ENCODE data around the gene KLK12.
A peak's percentile ranks its signal among the peaks of the same experiment; 100 is the strongest.

The KLK12 gene

DNA sequence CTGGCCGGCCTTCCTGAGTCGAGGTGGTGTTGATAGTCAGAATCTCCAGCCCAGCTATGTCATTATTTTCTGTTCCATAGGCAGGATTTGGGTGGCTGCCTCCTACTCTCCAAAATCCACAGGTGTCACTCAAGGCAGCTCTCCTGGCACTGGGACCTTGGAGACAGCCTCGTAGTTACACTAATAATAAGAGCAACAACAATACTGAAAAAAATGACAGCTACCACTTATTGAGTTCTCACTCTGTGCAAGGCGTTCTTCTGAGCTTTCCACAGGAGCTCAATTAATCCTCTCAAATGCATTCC, 12.2 kb upstream of the KLK12 start:
- no peak for DNase-seq (ENCODE audit: low spot score)

DNA sequence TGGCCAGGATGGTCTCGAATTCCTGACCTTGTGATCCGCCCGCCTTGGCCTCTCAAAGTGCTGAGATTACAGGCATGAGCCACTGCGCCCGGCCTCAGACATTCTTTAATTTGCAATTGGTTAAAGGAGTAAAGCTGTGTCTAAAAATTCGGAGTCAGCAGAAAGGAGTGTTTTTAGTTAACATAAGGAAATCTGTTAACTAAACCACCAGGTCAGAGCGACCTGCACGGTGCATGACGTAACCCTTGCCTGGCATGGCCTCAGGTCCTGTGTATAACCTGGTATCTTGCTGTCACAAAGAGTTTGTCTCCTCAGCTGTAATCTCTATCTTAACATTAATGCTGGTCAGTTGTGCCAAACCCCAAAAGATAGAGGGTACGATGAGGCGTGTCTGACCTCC, 9.5 kb upstream of the KLK12 start:
- DNase-seq (ENCODE audit: low spot score): no peak

DNA sequence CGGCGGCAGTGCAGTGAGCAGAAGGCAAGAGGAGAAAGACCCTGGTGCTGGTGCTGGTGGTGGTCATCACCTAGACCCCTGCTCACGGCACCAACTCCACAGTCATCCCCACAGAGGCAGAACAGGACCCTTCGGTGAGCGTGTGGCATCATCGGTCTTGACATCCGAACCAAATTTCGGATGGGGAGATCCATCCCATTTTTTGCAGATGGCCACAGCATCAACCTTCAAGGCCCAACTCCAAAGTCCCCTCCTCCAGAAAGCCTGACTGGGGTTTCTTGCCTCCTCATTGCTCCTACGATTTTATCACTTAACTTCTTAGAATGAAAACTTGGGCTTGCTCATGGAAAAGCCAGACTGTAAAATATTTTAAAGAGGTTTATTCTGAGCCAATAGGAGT, 8.7 kb upstream of the KLK12 start:
- DNase-seq (ENCODE audit: low spot score): no peak

DNA sequence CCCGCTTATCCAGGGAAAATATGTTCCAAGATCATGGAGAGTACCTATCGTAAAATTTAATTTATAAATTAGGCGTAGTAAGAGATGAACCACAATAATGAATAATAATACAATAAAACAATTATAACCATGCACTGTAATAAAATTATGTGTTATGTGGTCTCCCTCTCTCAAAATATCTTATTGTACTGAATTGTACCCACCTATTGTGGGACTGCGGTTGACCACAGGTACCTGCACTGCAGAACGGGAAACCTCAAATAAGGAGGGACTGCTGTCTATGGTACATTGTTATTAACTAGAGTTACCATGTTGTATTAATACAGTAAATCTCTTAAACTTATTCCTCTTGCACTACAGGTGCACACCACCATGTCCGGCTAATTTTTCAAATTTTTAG, 5.3 kb upstream of the KLK12 start:
- DNase-seq (ENCODE audit: low spot score): no peak

DNA sequence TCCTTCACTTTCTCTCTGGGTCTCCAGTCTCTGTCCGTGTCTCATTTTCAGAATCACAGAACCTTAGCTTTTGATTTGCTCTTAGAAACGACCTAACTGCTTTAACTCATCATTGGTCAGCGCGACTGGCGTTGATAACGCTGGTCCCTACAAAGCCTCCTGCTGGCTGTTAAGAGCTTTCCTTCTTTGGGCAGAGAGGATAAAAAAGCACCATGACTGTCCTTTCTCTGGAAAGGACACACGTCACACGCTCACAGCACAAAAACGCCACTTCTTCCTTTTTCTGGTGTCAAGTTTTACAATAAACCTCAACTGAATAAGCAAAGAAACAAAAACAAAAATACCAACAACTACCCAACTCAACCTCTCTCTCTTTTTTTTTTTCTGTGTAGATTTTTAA, 1.7 kb upstream of the KLK12 start:
- no peak for DNase-seq (ENCODE audit: low spot score)

DNA sequence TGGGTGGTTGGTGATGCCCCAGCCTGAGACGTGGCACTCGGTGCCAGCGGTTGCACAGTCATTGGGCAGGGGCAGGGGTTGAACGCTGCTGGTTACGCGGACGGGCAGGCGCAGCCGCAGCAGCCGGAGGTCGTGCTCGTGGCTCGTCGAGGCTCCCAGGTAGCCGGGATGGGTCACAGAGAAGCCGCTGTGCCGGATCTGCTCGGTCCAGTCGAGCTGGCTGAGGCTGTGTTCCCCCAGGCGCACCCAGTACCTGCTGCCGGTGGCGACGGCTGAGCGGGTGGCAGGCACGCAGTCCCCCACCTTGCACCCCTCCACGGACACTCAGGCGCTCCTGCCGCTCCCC, 2.9 kb downstream of the KLK12 start:
- DNase-seq (ENCODE audit: low spot score): no peak

DNA sequence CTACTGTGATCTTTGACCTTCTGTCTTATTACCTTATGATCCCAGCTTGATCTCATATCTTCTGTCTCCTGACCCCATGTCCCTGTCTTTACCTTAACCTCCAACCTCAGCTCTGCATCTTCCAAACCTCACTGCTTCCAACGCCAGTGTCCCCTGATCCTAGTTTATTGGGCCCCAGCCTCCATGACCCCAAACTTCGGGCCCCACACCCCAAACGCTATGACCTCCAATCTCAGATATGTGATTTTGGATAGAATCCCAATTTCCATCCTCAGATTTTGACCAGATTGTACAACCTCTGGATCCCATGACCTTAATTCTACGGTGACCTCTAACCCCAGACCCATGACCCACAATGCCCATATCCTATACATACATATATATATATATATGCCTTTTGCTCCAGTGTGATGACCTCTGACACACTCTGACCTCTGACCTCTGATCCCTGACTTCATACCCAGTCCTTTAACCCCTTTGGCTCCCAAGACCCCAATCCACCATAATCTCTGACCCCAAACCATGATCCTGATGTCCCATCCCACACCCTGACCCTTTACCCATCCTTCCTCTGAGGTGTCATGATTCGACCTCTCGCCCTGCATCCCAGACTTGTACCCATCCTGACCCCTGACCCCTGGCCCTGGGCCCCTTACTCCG, 3.5 kb downstream of the KLK12 start:
- no peak for DNase-seq (ENCODE audit: low spot score)

DNA sequence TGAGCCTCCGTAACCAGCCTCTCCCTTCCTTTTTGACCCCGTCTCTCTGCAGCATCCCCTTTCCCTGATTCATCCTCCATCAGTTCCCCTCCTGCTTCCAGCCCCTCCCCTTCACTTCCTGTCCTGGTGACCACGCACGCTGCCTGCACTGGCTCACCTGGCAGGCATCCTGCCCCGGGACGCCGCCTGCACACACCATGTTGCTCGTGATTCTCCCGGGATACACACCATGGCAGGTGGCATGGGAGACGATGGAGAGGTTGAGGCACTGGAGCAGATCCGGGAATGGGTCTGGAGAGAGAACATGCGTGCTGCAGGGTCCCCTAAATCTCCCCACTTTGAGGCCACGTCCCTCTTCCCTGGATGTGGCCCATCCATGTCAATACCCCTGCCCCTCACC, 4.2 kb downstream of the KLK12 start:
- no peak for DNase-seq (ENCODE audit: low spot score)

DNA sequence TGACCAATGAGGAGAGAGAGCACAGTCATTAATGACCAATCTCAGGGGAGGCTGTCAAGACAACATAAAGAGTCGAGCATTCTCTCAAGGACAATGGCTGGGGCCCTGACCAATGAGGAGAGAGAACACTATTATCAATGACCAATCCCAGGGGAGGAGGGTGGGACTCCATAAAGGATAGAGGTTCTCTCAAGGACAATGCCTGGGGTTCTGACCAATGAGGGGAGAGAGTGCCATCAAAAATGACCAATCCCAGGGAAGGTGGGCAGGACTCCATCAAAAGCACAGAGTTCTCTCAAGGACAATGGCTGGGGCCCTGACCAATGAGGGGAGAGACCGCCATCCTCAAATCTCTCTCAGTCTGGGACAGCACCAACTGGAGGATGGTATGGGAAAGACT, 5.1 kb downstream of the KLK12 start:
- no peak for DNase-seq (ENCODE audit: low spot score)

DNA sequence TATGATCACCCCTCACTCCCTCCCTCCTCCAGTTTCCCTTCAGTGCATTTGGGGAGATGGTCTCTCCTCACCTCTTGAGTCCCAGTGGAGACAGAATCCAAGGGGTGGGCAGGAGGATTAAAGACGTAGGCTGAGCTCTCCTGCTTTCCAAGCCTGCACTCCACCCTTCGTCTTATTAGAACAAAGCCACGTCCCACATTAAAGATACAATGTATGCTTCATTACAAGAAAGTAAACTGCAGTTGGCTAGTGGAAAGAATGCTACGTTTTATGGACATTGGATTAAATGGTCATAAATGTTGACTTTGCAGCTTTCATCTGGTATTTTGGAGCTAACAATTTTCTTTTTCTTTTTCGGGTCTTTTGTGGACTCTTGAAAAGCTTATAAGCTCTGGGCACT, 6.9 kb downstream of the KLK12 start:
- no peak for DNase-seq (ENCODE audit: low spot score)

DNA sequence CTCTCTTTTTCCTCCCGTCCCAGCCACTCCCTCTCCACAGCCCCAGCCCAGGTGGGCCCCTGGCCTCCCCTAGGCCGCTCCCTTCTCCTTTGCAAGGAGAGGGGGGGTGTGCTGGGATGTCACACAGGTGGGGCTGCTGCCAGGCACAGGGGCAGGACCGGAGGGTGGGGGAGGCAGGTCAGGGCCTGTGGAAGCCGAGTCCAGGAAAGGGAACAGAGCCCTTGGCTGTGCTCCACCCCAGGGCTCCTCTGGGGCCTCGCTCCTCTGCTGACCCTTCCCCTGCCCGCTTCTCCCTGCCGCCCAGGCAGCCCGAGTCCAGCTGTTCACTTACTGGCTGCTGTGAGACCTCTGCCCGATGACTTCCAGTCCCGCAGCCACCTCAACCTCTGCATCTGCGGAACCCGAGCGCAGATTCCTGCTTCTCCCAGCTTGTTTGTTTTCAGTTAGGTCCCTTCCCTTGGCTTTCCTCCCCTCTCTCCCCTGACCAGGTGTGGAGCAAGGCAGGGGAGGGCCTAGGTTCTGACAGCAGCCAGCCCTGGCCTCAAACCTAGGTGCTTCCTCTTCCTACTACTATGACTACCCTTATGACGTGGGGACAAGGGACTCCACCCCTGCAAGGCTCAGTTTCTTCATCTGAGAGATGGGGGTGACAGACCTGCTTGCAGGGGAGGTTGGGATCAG, 7.5 kb downstream of the KLK12 start:
- DNase-seq (ENCODE audit: low spot score): no peak

DNA sequence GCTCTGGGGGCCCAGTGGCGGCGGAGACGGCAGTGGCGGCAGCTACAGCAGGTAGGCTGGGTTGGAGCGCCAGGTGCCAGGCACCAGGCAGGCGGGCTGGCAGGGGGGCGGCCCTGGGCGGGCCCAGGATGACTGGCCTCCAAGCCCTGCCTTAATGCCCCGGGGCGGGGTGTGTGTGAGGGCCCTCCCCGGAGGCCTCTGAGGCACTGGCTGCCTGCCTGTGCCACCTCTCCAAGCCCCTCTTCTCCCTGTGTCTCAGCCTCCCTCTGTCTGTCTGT, 8.3 kb downstream of the KLK12 start, which contains the start of gene KLK11:
Gene KLK11, minus strand, starts transcription at position 63 of the 278 bp plus-strand sequence. CDS start 985 bp downstream, outside the sequence.
- no peak for DNase-seq (ENCODE audit: low spot score)

DNA sequence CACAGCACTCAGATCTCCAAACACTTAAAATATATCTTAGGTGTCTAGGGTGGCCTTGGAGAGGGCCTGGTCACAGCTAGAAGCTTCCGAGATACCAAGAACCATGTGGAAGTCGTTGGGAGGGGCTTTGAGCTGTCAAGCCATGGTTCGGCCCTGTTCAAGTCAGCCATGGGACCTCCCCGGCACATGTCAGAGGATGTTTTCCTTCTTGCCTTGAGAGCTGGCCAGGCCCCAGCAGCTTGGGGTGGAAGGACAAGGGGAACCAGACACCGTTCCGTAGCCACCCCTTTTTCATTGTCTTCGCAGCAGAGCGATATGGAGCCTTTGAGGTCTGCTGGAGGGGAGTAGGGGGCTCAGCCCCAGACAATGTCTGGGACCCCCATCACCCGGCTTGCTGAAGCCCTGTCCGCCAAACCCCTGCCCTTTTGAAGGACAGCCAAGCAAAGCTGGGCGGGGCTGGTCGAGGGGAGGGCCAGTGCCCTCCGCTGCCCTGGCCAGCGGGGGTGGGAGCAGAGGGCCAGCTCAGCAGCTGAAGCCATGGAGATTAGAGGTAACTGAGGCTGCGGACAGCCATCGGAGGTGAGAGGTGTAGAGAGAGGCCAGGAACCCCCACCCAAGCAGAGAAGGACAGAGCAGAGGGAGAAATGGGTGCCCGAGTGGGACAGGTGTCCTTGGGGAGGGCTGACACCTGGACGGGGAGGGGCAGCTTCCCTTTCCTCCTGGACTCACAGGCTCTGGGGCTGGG, 8.8 kb downstream of the KLK12 start:
- no peak for DNase-seq (ENCODE audit: low spot score)

DNA sequence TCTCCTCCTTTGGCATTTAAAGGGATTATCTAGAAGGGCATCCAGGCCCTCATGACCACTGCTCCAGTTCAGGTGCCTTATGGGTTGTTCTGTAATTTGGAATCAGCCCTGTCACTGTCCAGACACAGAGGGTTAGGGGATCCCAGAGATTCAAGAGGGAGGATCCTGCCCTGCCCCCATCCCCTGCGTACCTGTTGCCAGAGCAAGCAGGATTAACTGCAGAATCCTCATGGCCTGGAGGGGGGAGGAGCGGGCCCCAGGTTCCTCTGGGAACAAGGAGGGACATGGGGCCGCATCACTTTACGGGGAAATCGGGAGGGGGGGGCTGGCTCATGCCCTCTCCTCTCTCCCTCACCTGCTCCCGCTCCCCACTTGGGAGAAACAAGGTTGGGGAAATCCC, 9.4 kb downstream of the KLK12 start:
- no peak for DNase-seq (ENCODE audit: low spot score)

DNA sequence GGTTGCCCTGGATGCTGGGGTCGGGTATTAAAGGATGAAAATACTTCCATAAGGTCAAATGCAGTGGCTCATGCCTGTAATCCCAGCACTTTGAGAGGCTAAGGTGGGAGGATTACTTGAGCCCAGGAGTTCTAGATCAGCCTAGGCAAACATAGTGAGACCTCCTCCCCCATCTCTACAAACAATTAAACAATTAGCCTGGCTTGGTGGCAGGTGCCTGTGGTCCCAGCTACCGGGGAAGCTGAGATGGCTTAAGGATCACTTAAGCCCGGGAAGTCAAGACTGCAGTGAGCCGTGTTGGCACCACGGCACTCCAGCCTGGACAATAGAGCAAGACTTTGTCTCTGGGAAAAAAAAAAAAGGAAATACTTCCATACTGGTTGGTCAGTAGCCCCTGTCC, 9.9 kb downstream of the KLK12 start:
- no peak for DNase-seq (ENCODE audit: low spot score)

DNA sequence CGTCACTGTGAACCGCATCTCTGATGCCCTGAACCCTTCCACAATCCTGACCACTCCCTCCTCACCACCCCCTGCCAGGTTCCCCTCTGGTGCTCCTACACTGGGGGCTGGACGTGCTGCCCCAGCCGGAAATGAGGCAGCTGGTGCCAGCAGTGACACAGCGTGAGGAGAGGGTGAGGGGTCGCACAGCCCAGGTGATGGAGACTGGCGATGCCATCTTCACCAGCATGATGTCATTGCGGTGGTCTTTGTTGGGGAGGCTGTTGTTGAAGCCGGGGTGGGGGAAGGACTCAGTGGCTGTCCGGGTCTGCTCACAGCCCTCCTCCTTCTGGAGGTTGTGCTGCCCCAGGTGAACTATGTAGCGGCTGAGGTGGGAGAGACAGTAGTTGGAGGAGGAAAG, 10.9 kb downstream of the KLK12 start:
- no peak for DNase-seq (ENCODE audit: low spot score)

DNA sequence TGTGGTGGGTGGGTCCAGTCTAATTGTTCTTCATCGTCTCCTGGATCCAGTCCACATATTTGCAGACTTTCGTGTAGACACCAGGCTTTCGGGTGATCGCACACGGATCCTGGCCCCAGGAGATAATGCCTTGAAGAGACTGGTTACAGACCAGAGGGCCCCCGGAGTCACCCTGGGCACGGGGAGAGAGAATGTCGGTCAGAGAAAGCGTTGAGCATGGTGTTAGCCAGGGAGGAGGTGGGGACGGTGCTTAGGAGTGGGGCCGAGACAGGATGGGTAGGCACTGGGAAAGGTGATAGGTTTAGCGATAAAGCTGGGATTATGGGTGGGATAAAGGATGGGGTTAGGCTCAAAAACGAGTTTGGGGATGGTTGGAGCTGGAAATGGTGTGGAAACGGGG, 12.3 kb downstream of the KLK12 start:
- DNase-seq (ENCODE audit: low spot score): no peak

DNA sequence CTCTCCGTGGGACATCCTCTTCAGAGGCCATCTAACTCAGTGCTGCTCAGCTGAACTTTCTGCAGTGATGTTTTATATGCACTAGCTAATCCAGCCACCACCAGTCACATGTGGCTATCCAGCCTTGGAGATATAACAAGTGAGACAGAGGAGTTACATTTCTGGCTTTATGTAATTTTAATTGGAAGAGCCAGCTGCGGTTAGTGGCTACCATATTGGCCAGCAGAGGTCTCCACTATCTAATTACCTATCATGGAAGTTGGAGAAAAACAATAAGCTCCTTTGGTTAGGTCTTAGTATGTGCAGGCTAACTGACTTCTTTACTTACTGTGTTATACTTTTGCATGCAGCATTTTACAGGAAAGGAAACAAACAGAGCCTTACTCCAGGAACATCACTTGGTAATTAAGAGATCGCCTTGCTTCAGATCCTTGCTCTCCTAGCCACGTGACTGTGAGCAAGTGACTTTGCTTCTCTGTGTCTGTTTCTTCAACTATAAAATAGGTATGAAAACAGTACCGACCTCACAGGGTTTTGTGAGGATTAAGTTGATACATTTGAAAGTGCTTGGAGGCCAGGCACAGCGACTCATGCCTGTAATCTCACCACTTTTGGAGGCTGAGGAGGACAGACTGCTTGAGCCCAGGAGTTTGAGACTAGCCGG, 13.7 kb downstream of the KLK12 start:
- DNase-seq (ENCODE audit: low spot score): peak; percentile 5

DNA sequence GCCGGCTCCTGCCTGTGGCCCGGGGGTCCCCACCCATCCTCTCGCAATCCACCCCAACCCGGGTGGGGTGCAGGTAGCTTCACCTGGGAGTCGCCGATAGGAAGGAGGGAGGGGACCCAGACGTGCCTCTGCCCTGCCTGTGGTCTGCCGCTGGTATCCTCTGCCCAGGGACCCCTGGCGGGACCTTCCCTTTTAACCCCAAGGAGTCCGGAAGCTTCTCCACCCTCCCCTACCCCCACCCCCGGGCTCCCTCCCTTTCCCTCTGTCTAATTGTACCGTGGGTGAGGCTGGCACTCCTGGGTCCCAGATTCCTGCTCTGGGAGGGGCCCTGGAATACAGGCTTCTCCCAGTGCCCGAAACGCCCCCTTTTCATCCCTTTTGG, 15.3 kb downstream of the KLK12 start, which contains the start of gene KLK10:
Gene KLK10, minus strand, starts transcription at position 166 of the 382 bp plus-strand sequence. CDS start 579 bp downstream, outside the sequence.
- DNase-seq (ENCODE audit: low spot score): no peak

DNA sequence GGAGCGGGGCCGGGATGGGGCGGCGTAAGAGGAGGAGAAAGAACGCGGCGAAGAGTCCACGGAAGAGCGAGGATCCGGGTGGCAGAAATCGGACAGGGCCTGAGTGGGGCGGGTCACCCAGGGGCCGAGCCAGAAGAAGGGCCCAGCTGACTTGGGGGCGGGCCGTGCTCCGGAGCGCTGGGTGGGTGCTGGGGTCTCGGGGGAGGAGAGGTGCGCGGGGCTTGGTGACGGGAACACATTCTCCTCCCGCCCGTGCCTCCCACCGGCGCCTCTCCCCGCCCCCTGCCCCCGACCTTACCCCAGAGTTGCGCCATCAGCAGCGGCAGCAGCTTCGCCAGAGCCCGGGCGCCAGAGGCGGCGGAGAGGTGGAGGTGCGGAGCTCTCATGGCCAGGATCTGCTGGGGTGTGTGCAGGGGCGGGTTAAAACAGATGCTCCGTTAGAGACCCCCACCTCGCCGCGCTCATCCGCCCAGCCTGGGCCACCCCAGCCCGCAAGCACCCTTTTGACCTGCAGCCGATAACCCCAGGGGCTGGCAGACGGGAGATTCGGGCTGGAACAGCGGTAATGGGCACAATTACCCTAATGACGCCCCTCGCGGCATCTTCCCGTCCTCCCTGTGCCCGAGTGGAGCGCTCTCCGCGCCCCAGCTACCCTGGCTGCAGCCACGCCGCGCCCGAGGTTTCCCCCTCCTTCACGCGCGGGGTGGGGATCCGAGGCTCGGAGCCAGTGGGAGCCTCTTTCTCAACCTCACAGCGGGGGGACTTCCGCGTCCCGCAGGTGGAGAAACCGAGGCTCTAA, 15.9 kb downstream of the KLK12 start:
- DNase-seq (ENCODE audit: low spot score): no peak

DNA sequence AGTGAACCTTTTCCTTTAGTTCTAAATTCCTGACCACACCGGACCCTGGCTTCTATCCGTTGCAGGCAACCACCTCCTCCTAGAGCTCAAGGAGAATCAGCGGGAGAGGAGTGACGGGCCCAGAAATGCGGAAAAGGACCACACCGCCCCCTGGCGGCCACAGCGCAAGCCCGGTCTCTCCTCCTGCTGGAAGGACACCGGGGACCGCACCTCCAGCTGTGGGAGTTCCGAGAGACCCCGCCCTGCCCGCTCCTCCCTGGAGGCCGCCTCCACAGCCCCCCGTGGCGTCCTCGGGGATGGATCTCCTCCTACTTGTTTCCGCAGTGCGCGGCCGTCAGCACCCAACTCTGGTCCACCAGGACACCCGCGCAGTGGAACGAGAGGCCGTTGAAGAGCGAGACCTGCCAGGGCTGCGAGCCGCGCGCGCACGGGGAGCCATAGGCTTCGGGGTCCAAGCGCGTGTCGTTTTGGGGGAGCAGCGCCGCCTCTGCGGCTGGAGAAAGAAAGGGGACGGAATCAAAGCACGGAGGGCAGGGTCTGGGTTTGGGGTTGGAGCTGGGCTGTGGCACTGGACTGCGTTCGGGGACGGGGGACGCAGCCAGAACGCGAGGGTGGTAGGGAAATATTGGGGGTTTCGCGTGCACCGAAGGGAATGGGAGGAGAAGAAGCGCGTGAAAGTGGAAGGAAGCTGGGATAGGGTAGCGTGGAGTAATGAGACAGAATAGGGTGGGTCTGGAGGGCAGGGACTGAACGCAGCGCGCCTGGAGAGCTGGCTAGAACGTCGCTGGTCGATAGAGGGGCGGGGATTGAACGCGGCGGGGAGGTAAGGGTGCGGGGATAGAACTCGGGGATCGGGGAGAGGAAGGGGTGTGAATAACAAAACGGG, 17.8 kb downstream of the KLK12 start:
- peak; percentile 60 for DNase-seq (ENCODE audit: low spot score)

All from hematopoietic multipotent progenitor cell treated with erythropoietin and hydrocortisone succinate and interleukin-3 and kit ligand, for 15 days (in vitro differentiated cells).